Neural progenitor cell (in vitro differentiated cells): ENCODE data around the gene GALNT13. TPM values are rescaled to one million over a fixed set of nuclear protein-coding genes. Genes with fewer than 3 reads are reported as not detected.

Experiments used
- DNase-seq: peaks from one replicate; pipeline ENCODE4 v3.0.0-alpha.2; 2016; ENCODE audit warnings: low spot score
- H2AFZ ChIP-seq: fragments of 200-600 bp; sonication (generic); replicated peaks from 2 replicates; pipeline ENCODE4 v1.6.1; 2016; ENCODE audit warnings: antibody characterized with exemption
- H3F3A ChIP-seq: fragments of 200-600 bp; sonication (generic); 2 replicates; pipeline ENCODE4 v1.6.1; 2016; ENCODE audit warnings: antibody characterized with exemption, low read depth
- H3K27ac ChIP-seq: fragments of 200-600 bp; sonication (generic); 2 replicates; pipeline ENCODE4 v1.5.1; 2016; ENCODE audit warnings: mild to moderate bottlenecking
- H3K27me3 ChIP-seq: fragments of 200-600 bp; sonication (generic); 2 replicates; pipeline ENCODE4 v1.6.1; 2016; ENCODE audit warnings: mild to moderate bottlenecking, moderate library complexity
- H3K36me3 ChIP-seq: fragments of 200-600 bp; sonication (generic); 2 replicates; pipeline ENCODE4 v1.5.1; 2016
- H3K4me1 ChIP-seq: fragments of 200-600 bp; sonication (generic); 2 replicates; pipeline ENCODE4 v1.6.1; 2016; ENCODE audit warnings: mixed run types
- H3K4me2 ChIP-seq: fragments of 200-600 bp; sonication (generic); 2 replicates; pipeline ENCODE4 v1.6.1; 2016
- H3K4me3 ChIP-seq: fragments of 200-600 bp; sonication (generic); 2 replicates; pipeline ENCODE4 v1.5.1; 2016
- H3K79me2 ChIP-seq: fragments of 200-600 bp; sonication (generic); 2 replicates; pipeline ENCODE4 v1.6.1; 2016; ENCODE audit warnings: low read depth
- H3K9ac ChIP-seq: fragments of 200-600 bp; sonication (generic); 2 replicates; pipeline ENCODE4 v1.6.1; 2016
- H3K9me3 ChIP-seq: fragments of 200-600 bp; sonication (generic); 2 replicates; pipeline ENCODE4 v1.5.1; 2016; ENCODE audit warnings: low read depth
- H4K20me1 ChIP-seq: fragments of 200-600 bp; sonication (generic); 2 replicates; pipeline ENCODE4 v1.6.1; 2016; ENCODE audit warnings: low read depth
- H3K27ac Mint-ChIP-seq: 3 replicates; pipeline ENCODE4 v1.8.0; 2021; ENCODE audit warnings: mixed read lengths
- H3K27me3 Mint-ChIP-seq: 2 replicates; pipeline ENCODE4 v1.8.0; 2022; ENCODE audit warnings: low read depth, mild to moderate bottlenecking, inconsistent platforms, moderate library complexity, mixed read lengths; ENCODE audit not compliant: insufficient read depth
- H3K36me3 Mint-ChIP-seq: 3 replicates; pipeline ENCODE4 v1.8.0; 2021; ENCODE audit warnings: mixed read lengths
- H3K4me1 Mint-ChIP-seq: 3 replicates; pipeline ENCODE4 v1.8.0; 2021; ENCODE audit warnings: mixed read lengths
- H3K4me3 Mint-ChIP-seq: 3 replicates; pipeline ENCODE4 v1.8.0; 2021; ENCODE audit warnings: mild to moderate bottlenecking, moderate library complexity, mixed read lengths
- H3K9me3 Mint-ChIP-seq: 3 replicates; pipeline ENCODE4 v1.8.0; 2020; ENCODE audit warnings: mixed read lengths
- EZH2 ChIP-seq: fragments of 200-600 bp; sonication (generic); IDR thresholded peaks from 2 replicates; pipeline ENCODE4 v1.6.1; 2017; ENCODE audit warnings: antibody characterized with exemption, mild to moderate bottlenecking, moderate library complexity
- EZH2phosphoT487 ChIP-seq: fragments of 200-600 bp; sonication (generic); IDR thresholded peaks from 2 replicates; pipeline ENCODE4 v1.6.1; 2017; ENCODE audit warnings: antibody characterized with exemption
- total RNA-seq: library from RNA; depleted of rRNA; stranded (reverse); fragments of >200 nt; gene quantifications from 2 replicates; pipeline ENCODE4 v1.2.3, GENCODE V29; 2015; ENCODE audit warnings: low replicate concordance
- TF ChIP-seq, protein P1 (sequence below): fragments of 200-600 bp; sonication (generic); IDR thresholded peaks from 2 replicates; pipeline ENCODE4 v1.5.1; 2017; ENCODE audit warnings: antibody characterized with exemption, mild to moderate bottlenecking

GALNT13 gene
- total RNA-seq, 1 donor from 2014 or later, result 5.9 TPM

GRCh38 chr2:154439156-154439555, 567.4 kb downstream of the GALNT13 start:
- Histone ChIP-seq H3K9me3 (no peaks in the 10 kb centered on the region), H3K4me3 (no peak overlapping the region), H3K36me3 (no peaks in the 10 kb centered on the region), H2AFZ (no peak overlapping the region), H3K4me2 (no peak overlapping the region), H3K4me1 (no peaks in the 10 kb centered on the region), H3K27me3 (no peaks in the 10 kb centered on the region), H3K27ac (no peak overlapping the region), H3K79me2 (no peaks in the 10 kb centered on the region), H3K9ac (no peak overlapping the region), H3F3A (no peaks in the 10 kb centered on the region), H4K20me1 (no peaks in the 10 kb centered on the region)
- Mint-ChIP-seq H3K27me3 (peaks cover 2% of the 10 kb centered on the region), H3K4me3 (no peak overlapping the region), H3K36me3 (no peaks in the 10 kb centered on the region), H3K9me3 (no peaks in the 10 kb centered on the region), H3K4me1 (no peaks in the 10 kb centered on the region), H3K27ac (no peak overlapping the region)
- no peak for TF ChIP-seq EZH2
- no peak for TF ChIP-seq EZH2phosphoT487
- TF ChIP-seq, protein P1, sequence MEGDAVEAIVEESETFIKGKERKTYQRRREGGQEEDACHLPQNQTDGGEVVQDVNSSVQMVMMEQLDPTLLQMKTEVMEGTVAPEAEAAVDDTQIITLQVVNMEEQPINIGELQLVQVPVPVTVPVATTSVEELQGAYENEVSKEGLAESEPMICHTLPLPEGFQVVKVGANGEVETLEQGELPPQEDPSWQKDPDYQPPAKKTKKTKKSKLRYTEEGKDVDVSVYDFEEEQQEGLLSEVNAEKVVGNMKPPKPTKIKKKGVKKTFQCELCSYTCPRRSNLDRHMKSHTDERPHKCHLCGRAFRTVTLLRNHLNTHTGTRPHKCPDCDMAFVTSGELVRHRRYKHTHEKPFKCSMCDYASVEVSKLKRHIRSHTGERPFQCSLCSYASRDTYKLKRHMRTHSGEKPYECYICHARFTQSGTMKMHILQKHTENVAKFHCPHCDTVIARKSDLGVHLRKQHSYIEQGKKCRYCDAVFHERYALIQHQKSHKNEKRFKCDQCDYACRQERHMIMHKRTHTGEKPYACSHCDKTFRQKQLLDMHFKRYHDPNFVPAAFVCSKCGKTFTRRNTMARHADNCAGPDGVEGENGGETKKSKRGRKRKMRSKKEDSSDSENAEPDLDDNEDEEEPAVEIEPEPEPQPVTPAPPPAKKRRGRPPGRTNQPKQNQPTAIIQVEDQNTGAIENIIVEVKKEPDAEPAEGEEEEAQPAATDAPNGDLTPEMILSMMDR, result peak; percentile 33
- no peak for DNase-seq

- Histone ChIP-seq H3K4me2 (no peak overlapping the region), H4K20me1 (no peaks in the 10 kb centered on the region), H3K4me1 (no peaks in the 10 kb centered on the region), H2AFZ (no peak overlapping the region), H3K27ac (no peak overlapping the region), H3K36me3 (no peaks in the 10 kb centered on the region), H3K9ac (no peak overlapping the region), H3K79me2 (no peaks in the 10 kb centered on the region), H3F3A (no peaks in the 10 kb centered on the region), H3K27me3 (no peaks in the 10 kb centered on the region), H3K4me3 (no peak overlapping the region), H3K9me3 (no peaks in the 10 kb centered on the region)
- DNase-seq, result no peak
- Mint-ChIP-seq H3K4me3 (no peak overlapping the region), H3K4me1 (no peaks in the 10 kb centered on the region), H3K27ac (no peak overlapping the region), H3K9me3 (no peaks in the 10 kb centered on the region), H3K27me3 (no peaks in the 10 kb centered on the region), H3K36me3 (no peaks in the 10 kb centered on the region)
- TF ChIP-seq EZH2phosphoT487, result no peak
- TF ChIP-seq, protein P1, result no peak
- no peak for TF ChIP-seq EZH2
Measured at GRCh38 chr2:154443919-154444318, 572.2 kb downstream of the GALNT13 start.

DNA sequence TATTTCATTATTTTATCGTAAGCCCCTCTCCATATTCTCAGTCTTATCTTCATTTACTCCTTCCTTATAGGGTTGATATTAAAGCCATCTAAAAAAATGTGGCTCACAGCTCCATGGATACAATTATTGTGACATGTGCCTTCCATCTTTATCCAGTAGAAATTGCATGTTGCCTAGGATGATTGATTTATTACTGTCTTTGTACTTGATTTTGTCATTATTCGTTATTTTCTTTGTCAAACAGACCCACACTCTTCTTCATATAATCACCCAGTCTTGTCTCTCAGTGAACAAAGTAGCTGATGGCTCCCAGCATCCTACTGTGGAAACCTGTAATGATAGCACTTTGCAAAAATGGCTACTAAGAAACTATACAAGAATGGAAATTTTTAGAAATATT, 574.6 kb downstream of the GALNT13 start:
- TF ChIP-seq, protein P1, result no peak
- Histone ChIP-seq H3K4me3 (no peak overlapping the region), H3K4me1 (no peaks in the 10 kb centered on the region), H4K20me1 (no peaks in the 10 kb centered on the region), H3K9me3 (no peaks in the 10 kb centered on the region), H3F3A (no peaks in the 10 kb centered on the region), H3K4me2 (no peak overlapping the region), H3K9ac (no peak overlapping the region), H3K79me2 (no peaks in the 10 kb centered on the region), H2AFZ (no peak overlapping the region), H3K27ac (no peak overlapping the region), H3K36me3 (no peaks in the 10 kb centered on the region), H3K27me3 (no peaks in the 10 kb centered on the region)
- Mint-ChIP-seq H3K27ac (no peak overlapping the region), H3K27me3 (no peaks in the 10 kb centered on the region), H3K4me1 (no peaks in the 10 kb centered on the region), H3K36me3 (no peaks in the 10 kb centered on the region), H3K4me3 (no peak overlapping the region), H3K9me3 (no peaks in the 10 kb centered on the region)
- DNase-seq, result no peak
